Right lobe of liver (tissue), 4 donors: ENCODE measurements around the gene SEMA3E.

Experiments used
- POLR2A ChIP-seq: fragments of 450-650 bp; IDR thresholded peaks from one replicate; pipeline ENCODE4 v1.6.1; 2017; ENCODE audit warnings: antibody characterized with exemption, mild to moderate bottlenecking
- TF ChIP-seq, protein P1 (sequence below), 4 donors: fragments of 200-600 bp in 3 of 4; fragments of 450-650 bp in 1 of 4; IDR thresholded peaks; one replicate each; pipeline versions ENCODE4 v1.5.1 to v1.8.0; 2016 to 2022; ENCODE audit warnings: antibody characterized with exemption in 4 of 4, mild to moderate bottlenecking in 2 of 4
- donor health status: DM: no; HTN: no; CAD: no.
- donor health status: DM: no; HTN: no; CAD: no.
- donor health status: DM: no; HTN: yes; CAD: no.

DNA sequence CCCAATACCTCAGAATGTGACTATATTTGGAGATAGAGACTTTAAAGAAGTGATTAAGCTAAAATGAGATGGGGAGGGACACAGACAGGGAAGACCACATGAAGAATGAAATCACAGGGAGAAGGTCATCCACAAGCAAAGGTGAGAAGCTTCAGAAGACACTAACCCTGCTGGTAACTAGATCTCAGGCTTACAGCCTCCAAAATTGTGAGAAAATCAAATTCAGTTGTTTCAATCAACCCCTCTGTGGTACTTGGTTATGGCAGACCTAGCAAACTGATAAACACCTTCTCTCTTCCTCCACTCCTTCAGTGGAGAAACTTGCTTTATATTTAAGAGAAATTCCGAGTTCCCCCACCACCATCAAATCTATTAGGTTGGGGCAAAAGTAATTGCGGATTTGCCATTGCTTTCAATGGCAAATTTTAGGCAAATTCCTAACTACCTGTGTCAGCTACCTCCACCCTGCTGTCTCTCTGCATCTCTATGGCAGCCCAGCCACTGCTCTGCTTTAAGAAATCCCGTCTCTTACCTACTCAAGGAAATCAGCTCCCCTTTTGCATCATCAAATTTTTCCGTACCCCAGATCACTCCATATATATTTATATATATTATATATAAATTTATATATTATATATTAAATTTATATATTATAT lies 38.2 kb downstream of the SEMA3E start:
- no peak for TF ChIP-seq POLR2A
- TF ChIP-seq, protein P1, sequence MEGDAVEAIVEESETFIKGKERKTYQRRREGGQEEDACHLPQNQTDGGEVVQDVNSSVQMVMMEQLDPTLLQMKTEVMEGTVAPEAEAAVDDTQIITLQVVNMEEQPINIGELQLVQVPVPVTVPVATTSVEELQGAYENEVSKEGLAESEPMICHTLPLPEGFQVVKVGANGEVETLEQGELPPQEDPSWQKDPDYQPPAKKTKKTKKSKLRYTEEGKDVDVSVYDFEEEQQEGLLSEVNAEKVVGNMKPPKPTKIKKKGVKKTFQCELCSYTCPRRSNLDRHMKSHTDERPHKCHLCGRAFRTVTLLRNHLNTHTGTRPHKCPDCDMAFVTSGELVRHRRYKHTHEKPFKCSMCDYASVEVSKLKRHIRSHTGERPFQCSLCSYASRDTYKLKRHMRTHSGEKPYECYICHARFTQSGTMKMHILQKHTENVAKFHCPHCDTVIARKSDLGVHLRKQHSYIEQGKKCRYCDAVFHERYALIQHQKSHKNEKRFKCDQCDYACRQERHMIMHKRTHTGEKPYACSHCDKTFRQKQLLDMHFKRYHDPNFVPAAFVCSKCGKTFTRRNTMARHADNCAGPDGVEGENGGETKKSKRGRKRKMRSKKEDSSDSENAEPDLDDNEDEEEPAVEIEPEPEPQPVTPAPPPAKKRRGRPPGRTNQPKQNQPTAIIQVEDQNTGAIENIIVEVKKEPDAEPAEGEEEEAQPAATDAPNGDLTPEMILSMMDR (IDR thresholded peaks at IDR 0.05): no peak
